Activated naive CD4-positive, alpha-beta T cell treated with anti-CD3 and anti-CD28 coated beads, Interleukin-2, amount 50 U/mL, for 24 hours (primary cell): ENCODE measurements around the gene ARID1B.
A peak's percentile ranks its signal among the peaks of the same experiment; 100 is the strongest.

Source experiments
- H3K27ac Mint-ChIP-seq: one replicate; pipeline ENCODE4 v1.8.0; 2021; ENCODE audit warnings: mild to moderate bottlenecking, mixed read lengths
- H3K27me3 Mint-ChIP-seq: one replicate; pipeline ENCODE4 v1.8.0; 2021; ENCODE audit warnings: mixed read lengths
- H3K36me3 Mint-ChIP-seq: one replicate; pipeline ENCODE4 v1.8.0; 2021; ENCODE audit warnings: mixed read lengths
- H3K4me1 Mint-ChIP-seq: one replicate; pipeline ENCODE4 v1.8.0; 2021; ENCODE audit warnings: mixed read lengths
- H3K4me3 Mint-ChIP-seq: one replicate; pipeline ENCODE4 v1.8.0; 2021; ENCODE audit warnings: mild to moderate bottlenecking, mixed read lengths
- H3K9me3 Mint-ChIP-seq: one replicate; pipeline ENCODE4 v1.8.0; 2021; ENCODE audit warnings: mixed read lengths

Gene ARID1B

DNA sequence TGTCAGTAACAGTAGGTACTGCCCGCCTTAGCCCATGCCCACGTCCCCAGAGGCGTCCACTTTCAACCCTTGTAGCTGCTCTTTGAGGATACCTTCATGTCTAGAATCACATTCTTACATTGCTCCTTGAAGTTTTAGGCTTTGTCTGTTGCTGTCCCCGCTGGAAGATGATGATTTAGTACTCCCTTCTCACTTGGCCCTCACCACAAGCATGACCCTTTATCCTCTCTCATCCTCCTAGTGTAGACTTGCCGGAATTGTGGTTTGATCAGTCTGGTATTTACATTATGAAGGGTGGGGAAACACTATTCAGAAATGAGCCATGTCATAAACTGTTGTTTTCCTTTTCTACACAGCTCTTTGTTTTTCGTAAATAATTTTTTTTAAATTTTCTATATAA, 87.4 kb downstream of the ARID1B start:
- Mint-ChIP-seq H3K27me3 (no peaks in the 10 kb centered on the region), H3K27ac (peak overlapping the region; percentile 1), H3K36me3 (peaks cover 10% of the 10 kb centered on the region), H3K4me1 (peaks cover 98% of the 10 kb centered on the region), H3K4me3 (no peak overlapping the region), H3K9me3 (no peaks in the 10 kb centered on the region)

DNA sequence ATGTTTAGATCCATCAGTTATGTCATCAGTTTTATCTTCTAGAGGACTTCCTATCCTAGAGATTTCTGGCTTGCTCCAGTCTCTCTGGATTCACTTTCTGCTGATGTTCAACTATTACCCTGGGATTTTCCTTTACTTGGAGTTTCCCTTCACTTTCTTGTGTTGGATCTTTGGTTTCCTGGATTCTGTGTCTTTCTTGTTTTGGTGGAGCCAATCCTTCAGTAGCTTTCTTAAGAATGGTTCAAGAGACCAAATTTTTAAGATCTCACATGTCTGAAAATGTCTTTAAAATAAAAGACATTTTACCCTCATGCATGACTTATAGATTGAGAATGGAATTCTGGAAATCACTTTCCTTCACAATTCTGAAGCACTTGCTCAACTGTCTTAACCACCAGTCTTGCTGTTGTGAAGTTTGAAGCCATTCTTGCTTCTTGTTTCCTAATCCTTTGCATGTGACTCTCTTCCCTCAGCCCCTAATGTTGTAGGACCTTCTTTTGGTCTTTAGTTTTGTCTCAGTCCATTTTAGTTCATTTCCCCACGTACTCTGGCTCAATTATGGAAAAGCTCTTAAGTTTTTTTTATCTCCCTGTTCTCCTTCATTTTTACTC, 87.9 kb downstream of the ARID1B start:
- peak overlapping the region; percentile 17 for H3K4me3 Mint-ChIP-seq
- peaks cover 10% of the 10 kb centered on the region for H3K36me3 Mint-ChIP-seq
- H3K27me3 Mint-ChIP-seq: no peaks in the 10 kb centered on the region
- peak overlapping the region; percentile 93 for H3K27ac Mint-ChIP-seq
- H3K9me3 Mint-ChIP-seq: no peaks in the 10 kb centered on the region
- peaks cover 94% of the 10 kb centered on the region for H3K4me1 Mint-ChIP-seq

DNA sequence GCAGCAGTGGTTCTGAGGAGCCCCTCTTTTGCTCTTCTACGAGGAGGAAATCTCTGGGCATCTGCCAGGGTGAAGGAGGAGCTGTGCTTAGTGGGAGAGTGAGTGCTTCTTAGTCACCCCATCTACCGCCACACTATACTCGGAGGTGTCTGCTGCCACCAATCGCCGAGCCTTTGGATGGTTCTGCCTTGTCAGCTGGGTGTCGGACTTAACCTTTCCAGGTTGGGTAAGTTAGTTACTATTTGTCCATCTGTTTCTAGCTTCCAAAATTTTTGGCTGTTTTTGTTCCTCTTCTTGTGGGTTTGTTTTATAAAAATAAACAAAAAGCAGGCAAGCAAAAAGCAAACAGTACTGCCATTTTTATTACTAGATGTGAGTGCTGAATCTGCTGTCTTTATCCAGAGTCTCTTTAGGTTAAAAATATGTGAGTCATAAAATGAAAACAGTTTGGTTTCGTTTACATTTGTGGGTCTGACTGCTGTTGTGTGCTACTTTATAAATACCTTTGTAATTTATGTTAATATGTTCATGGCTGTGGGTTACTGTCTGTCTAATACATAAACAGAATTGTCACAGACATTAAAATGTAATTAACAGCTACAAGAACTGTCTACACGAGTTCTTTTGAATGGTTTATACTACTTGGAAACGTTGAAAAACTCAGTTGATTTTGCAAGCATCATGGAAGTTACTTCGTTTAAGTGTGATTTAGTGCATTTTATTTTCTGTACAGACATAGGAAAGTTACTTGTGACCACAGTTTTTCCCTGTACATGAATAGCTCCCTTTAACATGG, 89.2 kb downstream of the ARID1B start:
- H3K36me3 Mint-ChIP-seq: peaks cover 10% of the 10 kb centered on the region
- H3K27me3 Mint-ChIP-seq: no peaks in the 10 kb centered on the region
- H3K27ac Mint-ChIP-seq: peak overlapping the region; percentile 93
- no peak overlapping the region for H3K4me3 Mint-ChIP-seq
- no peaks in the 10 kb centered on the region for H3K9me3 Mint-ChIP-seq
- peaks cover 94% of the 10 kb centered on the region for H3K4me1 Mint-ChIP-seq

DNA sequence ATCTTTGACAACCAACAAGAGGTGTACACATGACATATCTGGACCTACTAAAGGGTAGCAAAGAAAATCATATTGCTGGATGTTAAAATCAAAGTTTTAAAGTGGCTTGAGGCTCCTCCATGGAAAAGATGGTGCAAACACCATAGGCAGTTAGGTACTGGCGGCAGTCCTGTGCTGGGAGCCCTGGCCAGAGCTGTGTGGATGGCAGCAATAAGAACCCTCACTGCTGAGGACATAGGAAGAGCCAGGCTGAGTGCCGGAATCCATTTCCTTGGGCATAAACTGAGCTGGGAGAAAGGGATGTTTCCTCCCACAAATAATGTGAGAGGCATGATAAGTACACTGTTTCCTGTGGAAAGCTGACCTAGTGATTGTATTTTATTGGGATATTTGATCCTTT, 89.9 kb downstream of the ARID1B start:
- Mint-ChIP-seq H3K4me1 (peaks cover 94% of the 10 kb centered on the region), H3K27ac (peak overlapping the region; percentile 36), H3K9me3 (no peaks in the 10 kb centered on the region), H3K4me3 (no peak overlapping the region), H3K27me3 (no peaks in the 10 kb centered on the region), H3K36me3 (peaks cover 11% of the 10 kb centered on the region)

DNA sequence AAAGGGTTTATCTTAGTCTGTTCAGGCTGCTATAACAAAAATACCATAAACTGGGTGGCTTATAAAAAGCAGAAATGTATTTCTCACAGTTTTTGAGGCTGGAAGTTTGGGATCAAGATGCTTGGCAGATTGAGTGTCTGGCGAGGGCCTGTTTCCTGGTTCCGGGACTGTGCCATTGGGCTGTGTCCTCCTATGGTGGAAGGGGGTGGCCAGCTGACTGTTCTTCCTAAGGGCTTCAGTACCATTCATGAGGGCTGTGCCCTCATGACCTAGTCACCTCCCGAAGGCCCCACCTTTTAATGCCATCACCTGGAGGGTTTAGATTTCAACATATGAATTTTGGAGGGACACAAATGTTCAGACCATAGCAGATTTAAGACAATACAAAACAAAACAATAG, 91.2 kb downstream of the ARID1B start:
- Mint-ChIP-seq H3K4me3 (no peak overlapping the region), H3K27me3 (no peaks in the 10 kb centered on the region), H3K9me3 (no peaks in the 10 kb centered on the region), H3K4me1 (peaks cover 94% of the 10 kb centered on the region), H3K27ac (peak overlapping the region; percentile 62), H3K36me3 (peaks cover 11% of the 10 kb centered on the region)

DNA sequence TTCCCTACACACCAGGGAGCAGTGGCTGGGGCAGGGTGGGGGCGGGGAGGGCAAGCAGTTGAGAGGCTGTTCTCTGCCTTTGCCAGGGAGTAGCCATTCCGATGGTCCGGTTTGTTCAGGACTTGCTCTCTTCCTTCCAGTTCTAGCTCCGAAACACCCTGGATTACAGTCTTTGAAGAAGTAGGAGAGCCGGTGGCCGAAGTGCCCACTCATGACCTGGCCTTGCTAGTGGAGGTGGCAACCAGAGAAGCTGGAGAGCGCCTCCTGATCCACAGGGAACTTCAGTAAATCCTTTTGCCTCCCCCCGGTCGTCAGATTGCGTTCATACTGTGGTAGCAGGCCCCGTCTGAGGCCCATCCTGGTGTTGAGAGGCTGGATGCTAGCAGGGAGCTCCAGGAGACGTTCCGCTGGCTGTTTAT, 92.8 kb downstream of the ARID1B start:
- Mint-ChIP-seq H3K4me1 (peaks cover 90% of the 10 kb centered on the region), H3K4me3 (no peak overlapping the region), H3K36me3 (peaks cover 9% of the 10 kb centered on the region), H3K9me3 (no peaks in the 10 kb centered on the region), H3K27me3 (no peaks in the 10 kb centered on the region), H3K27ac (no peak overlapping the region)

DNA sequence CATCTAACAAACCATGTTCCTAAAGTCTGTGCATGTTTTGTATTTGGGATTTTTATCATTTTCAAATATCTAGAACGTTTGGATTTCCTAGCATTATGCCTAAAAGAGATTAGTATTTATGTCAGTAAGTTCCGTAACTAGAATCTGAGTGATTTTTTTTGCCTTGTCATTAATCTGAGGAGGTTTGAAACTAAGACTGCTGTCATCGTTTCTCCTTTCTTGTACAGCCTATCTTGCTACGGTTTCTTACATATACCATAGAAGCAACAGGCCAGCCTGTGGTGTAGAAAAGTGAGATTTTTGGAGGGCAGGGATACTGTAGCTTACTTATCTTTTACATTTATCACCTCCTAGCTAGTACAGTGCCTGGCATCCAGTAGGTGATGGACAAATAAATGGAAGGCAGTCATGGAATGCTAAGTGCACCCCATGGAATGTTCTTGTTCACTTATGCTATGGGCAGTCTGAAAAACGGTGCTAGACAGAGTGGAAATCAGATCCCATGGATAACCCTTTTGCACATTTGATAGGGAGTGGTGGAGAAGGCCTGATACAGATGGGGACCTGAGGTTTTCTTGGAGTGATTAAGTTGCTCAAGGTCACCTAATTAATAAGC, 93.9 kb downstream of the ARID1B start:
- no peaks in the 10 kb centered on the region for H3K9me3 Mint-ChIP-seq
- no peak overlapping the region for H3K27ac Mint-ChIP-seq
- no peaks in the 10 kb centered on the region for H3K27me3 Mint-ChIP-seq
- H3K4me3 Mint-ChIP-seq: no peak overlapping the region
- H3K36me3 Mint-ChIP-seq: peaks cover 5% of the 10 kb centered on the region
- peaks cover 89% of the 10 kb centered on the region for H3K4me1 Mint-ChIP-seq

DNA sequence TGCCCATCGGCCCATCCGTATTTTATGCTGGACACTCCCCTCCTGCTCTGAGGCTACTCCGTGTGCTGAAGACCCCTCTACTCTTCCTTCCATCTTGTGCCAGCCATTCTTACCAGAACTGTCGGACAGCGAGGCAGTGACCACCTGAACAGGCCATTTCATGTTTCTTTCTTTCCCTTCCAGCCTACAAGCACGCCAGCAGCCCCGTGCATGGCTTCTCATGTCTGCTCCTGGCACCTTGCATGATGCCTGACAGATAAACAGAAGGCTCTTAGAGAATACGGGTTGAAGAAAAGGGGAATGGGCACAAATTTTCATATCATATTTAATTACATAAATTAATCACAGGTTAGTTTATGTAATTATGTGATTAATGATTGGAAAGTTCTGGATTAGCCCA, 95.7 kb downstream of the ARID1B start:
- Mint-ChIP-seq H3K9me3 (no peaks in the 10 kb centered on the region), H3K4me1 (peaks cover 82% of the 10 kb centered on the region), H3K27ac (no peak overlapping the region), H3K27me3 (no peaks in the 10 kb centered on the region), H3K36me3 (peaks cover 9% of the 10 kb centered on the region), H3K4me3 (no peak overlapping the region)

DNA sequence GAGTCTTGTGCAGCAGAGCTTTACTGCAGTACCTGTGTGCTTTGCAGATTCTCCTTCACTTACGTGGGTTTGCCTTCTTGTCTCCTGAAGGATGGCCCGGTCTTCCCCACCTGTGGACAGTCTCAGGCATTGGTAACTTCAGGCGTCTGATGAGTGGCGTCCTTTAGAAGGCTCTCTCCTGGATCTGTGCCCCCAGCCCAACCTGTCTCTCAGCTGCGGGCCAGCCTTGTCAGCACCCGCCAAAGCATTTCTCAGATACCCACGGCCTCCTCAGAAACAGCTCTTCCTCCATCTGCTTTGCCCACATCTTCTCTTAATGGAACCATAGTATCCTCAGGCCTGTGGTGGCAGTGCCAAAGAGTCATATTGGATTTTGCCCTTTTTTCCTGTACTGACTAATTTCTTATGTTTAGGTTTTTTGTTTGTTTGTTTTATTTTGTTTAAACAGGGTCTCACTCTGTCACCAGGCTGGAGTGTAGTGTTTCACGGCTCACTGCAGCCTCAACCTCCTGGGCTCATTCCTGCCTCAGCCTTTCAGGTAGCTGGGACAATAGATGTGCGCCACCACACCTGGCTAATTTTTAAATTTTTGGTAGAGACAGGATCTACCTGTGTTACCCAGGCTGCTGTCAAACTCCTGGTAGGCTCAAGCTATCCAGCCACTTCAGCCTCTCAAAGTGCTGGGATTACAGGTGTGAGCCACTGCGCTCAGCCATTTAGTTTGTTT, 96.6 kb downstream of the ARID1B start:
- Mint-ChIP-seq H3K36me3 (peaks cover 10% of the 10 kb centered on the region), H3K27me3 (no peaks in the 10 kb centered on the region), H3K4me1 (peaks cover 81% of the 10 kb centered on the region), H3K27ac (no peak overlapping the region), H3K9me3 (no peaks in the 10 kb centered on the region), H3K4me3 (no peak overlapping the region)

DNA sequence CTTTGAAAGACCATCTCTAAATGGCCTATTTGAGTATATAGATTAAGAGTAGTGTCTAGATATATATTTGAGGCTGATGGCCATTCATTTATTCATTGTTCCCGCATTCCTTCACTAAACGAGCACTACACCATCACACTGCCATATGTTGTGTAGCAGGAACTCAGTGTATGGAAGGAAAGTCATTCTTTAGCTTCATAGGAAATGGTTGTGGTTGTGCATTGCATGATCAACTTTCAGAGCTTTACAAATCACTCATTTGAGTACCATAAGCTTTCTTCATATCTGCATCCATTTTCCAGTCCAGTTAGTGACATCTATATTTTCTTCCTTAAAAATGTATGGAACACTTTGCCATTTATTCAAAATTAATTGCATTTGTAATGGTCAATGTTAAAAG, 97.9 kb downstream of the ARID1B start:
- Mint-ChIP-seq H3K4me3 (no peak overlapping the region), H3K27me3 (no peaks in the 10 kb centered on the region), H3K9me3 (no peaks in the 10 kb centered on the region), H3K36me3 (peaks cover 9% of the 10 kb centered on the region), H3K4me1 (peaks cover 85% of the 10 kb centered on the region), H3K27ac (no peak overlapping the region)

DNA sequence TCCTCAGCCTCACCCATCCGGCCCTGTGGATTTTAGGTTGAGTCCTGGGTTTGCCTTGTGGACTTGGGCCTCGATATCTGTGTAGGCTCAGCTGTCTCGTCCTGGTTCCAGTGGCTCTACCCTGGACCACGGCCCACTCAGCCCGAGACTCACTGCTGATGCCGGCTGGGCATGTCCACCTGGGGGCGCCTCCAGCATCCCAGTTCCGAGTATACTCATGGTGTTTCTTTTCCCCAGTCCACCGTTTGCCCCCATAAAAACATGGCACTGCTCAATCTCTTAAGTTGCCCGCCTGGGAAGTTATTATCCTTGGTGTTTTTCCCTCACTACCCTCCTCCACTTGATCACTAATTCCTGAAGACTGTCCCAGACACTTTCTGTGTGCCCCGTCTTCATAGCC, 99.1 kb downstream of the ARID1B start:
- Mint-ChIP-seq H3K4me3 (no peak overlapping the region), H3K9me3 (no peaks in the 10 kb centered on the region), H3K27ac (no peak overlapping the region), H3K27me3 (no peaks in the 10 kb centered on the region), H3K36me3 (peaks cover 9% of the 10 kb centered on the region), H3K4me1 (peaks cover 83% of the 10 kb centered on the region)

DNA sequence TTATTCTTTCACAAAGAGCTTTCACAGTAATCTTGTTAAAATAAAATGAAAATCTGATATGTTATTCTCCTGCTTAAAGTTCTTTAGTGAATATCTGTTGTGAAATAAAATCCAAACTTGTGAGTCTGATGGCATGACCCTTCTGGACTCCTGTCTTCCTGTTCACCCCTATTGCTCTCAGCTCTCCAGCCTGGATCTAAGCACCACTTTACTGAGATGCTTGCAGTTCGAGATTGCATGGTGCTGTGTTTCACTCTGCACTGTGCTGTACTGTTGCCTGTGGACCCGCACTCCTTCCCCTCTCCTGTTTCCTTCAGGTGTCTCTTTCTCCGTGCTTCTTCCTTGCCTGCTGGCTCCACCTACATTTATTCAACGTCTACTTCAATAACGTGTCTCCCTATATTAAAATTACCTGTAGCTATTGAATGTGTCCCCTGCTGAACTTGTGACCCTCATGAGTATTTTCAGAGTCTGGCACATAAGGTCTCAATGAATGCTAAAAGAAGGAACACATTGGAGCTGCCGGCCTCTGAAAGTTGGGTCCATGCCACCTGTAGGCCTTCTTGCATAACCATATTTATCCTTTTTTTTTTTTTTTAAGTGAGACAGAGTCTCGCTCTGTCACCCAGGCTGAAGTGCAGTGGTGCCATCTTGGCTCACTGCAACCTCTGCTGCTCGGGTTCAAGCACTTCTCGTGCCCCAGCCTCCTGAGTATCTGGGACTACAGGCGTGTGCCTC, 100.1 kb downstream of the ARID1B start:
- peaks cover 83% of the 10 kb centered on the region for H3K4me1 Mint-ChIP-seq
- H3K36me3 Mint-ChIP-seq: peaks cover 7% of the 10 kb centered on the region
- no peaks in the 10 kb centered on the region for H3K9me3 Mint-ChIP-seq
- H3K4me3 Mint-ChIP-seq: no peak overlapping the region
- H3K27ac Mint-ChIP-seq: peak overlapping the region; percentile 24
- no peaks in the 10 kb centered on the region for H3K27me3 Mint-ChIP-seq

DNA sequence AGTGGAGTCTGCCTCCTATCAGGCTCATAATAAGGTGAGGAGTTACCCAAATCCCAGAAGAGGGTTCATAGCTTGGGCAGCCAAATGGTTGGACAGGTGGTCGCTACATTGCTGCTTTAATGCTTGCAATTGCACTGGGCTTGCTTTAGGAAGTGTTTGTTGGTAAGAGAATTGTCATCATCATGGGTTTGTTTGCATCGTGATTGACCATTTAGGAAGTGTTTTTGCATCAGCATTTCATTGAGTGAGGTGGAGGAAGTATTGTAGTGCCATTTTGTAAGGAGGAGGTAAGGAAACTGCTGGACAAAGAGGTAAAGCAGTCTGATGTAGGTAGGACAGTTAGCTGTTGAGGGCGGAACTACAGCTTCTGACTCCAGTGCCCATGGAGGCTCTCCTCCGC, 101.5 kb downstream of the ARID1B start:
- H3K4me1 Mint-ChIP-seq: peaks cover 84% of the 10 kb centered on the region
- H3K27me3 Mint-ChIP-seq: no peaks in the 10 kb centered on the region
- no peaks in the 10 kb centered on the region for H3K9me3 Mint-ChIP-seq
- no peak overlapping the region for H3K4me3 Mint-ChIP-seq
- H3K27ac Mint-ChIP-seq: no peak overlapping the region
- peaks cover 5% of the 10 kb centered on the region for H3K36me3 Mint-ChIP-seq

DNA sequence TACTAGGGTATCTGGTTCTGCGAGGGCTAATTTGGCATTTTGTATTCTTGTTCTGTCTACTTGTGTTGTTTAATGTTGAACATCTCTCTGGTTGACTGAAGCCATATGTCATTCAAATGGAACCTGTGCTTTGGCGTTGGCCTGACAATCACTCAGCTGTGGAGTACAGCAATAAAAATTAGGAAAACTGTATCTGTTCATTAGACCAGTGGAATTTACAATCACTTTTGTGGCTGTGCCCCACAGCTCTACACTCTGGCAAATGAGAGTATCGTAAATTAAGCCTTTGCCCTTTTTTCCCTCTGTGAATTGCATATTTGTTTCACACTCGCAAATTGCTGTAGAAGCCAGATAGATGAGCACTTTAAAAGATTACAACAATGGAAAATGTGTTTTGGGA, 102.0 kb downstream of the ARID1B start:
- H3K4me3 Mint-ChIP-seq: no peak overlapping the region

DNA sequence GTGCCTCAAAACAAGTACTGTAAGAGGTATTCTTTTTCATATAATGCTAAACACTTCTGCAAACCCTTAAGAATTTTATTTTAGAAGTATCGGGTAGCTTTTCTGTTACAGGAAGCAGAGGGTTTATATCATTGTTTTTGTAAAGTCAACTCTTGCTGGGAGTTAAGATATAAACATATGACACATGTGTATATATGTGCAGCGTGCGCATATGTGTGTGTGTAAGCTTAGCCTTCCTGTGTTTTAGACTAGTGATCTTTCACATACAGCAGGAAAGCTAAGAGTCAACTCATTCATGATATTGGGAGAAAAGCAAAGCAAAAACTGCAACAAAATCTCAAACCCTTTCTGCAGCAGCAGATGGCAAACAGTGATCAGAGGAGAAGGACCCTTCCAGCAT, 102.4 kb downstream of the ARID1B start:
- no peak overlapping the region for H3K4me3 Mint-ChIP-seq
- peak overlapping the region; percentile 38 for H3K27ac Mint-ChIP-seq
- H3K9me3 Mint-ChIP-seq: no peaks in the 10 kb centered on the region
- H3K27me3 Mint-ChIP-seq: no peaks in the 10 kb centered on the region
- peaks cover 5% of the 10 kb centered on the region for H3K36me3 Mint-ChIP-seq
- H3K4me1 Mint-ChIP-seq: peaks cover 88% of the 10 kb centered on the region

More for the DNA sequence above, 102.0 kb downstream of the ARID1B start:
- no peaks in the 10 kb centered on the region for H3K9me3 Mint-ChIP-seq
- peaks cover 5% of the 10 kb centered on the region for H3K36me3 Mint-ChIP-seq
- no peak overlapping the region for H3K27ac Mint-ChIP-seq
- no peaks in the 10 kb centered on the region for H3K27me3 Mint-ChIP-seq
- H3K4me1 Mint-ChIP-seq: peaks cover 86% of the 10 kb centered on the region
